Esophagus muscularis mucosa (tissue), 4 donors: Measurements from ENCODE around the gene IGF2BP3. TPM values are rescaled to one million over a fixed set of nuclear protein-coding genes. Genes with fewer than 3 reads are reported as not detected.

Experiments used
- DNase-seq: peaks from one replicate; pipeline ENCODE4 v3.0.0-alpha.2; 2017; ENCODE audit errors: extremely low spot score
- H3K27ac ChIP-seq, 4 donors: fragments of 200-600 bp; sonication (generic); replicated peaks in 1 of 4; 1 replicate in 3 of 4; 2 replicates in 1 of 4; pipeline ENCODE4 v1.5.1; 2016 to 2019; ENCODE audit warnings: mild to moderate bottlenecking in 1 of 4
- H3K27me3 ChIP-seq, 4 donors: fragments of 200-600 bp; sonication (generic); one replicate each; pipeline versions ENCODE4 v1.5.1 to v1.6.0; 2016 to 2019
- H3K36me3 ChIP-seq, 4 donors: fragments of 200-600 bp; sonication (generic); one replicate each; pipeline ENCODE4 v1.5.1; 2016 to 2019
- H3K4me1 ChIP-seq, 4 donors: fragments of 200-600 bp; sonication (generic); one replicate each; pipeline ENCODE4 v1.5.1; 2016 to 2019
- H3K4me3 ChIP-seq, 4 donors: fragments of 200-600 bp; sonication (generic); 1 replicate in 2 of 4; 2 replicates in 2 of 4; pipeline ENCODE4 v1.5.1; 2016 to 2019; ENCODE audit warnings: mild to moderate bottlenecking in 4 of 4, moderate library complexity in 1 of 4
- H3K9me3 ChIP-seq, 4 donors: fragments of 200-600 bp; sonication (generic); 1 replicate in 3 of 4; 2 replicates in 1 of 4; pipeline ENCODE4 v1.5.1; 2016 to 2019
- EP300 ChIP-seq: sonication (generic); formaldehyde crosslinking; IDR thresholded peaks from one replicate; pipeline ENCODE4 v1.6.1; 2017; ENCODE audit warnings: antibody characterized with exemption
- POLR2A ChIP-seq: fragments of 450-650 bp; IDR thresholded peaks from one replicate; pipeline ENCODE4 v1.6.1; 2017; ENCODE audit warnings: antibody characterized with exemption, moderate library complexity, mild to moderate bottlenecking, low read depth
- POLR2AphosphoS5 ChIP-seq, 2 donors: sonication (generic); formaldehyde crosslinking; IDR thresholded peaks; one replicate each; pipeline ENCODE4 v1.6.1; 2017; ENCODE audit warnings: antibody characterized with exemption in 2 of 2
- WGBS: methylation state at CpG from one replicate; pipeline ENCODE4 v1.1.5; 2018; 5-methylcytosine and 5-hydroxymethylcytosine counted together
- intact Hi-C: fragments of 100-400 bp; cut with DNase I; formaldehyde crosslinking; loops from one replicate; pipeline ENCODE4 v1.15.1; 2023
- small RNA-seq, 3 donors: library from RNA; depleted of rRNA; stranded (forward); fragments of <200 nt; gene quantifications; one replicate each; pipeline ENCODE3, GENCODE V24; 2016
- total RNA-seq, 4 donors: library from RNA; depleted of rRNA; stranded (reverse); fragments of >200 nt; gene quantifications; one replicate each; pipeline versions ENCODE4 v1.1.0 to v1.2.1, GENCODE V29; 2016
- TF ChIP-seq, protein P1 (sequence below), 3 experiments: fragments of 200-600 bp in 2 of 3; fragments of 450-650 bp in 1 of 3; sonication (generic) in 2 of 3; IDR thresholded peaks; one replicate each; pipeline ENCODE4 v1.5.1; 2017 to 2019; ENCODE audit warnings: antibody characterized with exemption in 3 of 3, mild to moderate bottlenecking in 2 of 3, moderate library complexity in 1 of 3

IGF2BP3 gene
- total RNA-seq, 4 donors from 2014 or later: 0.45 to 1.7 TPM; not detected in 2

DNA sequence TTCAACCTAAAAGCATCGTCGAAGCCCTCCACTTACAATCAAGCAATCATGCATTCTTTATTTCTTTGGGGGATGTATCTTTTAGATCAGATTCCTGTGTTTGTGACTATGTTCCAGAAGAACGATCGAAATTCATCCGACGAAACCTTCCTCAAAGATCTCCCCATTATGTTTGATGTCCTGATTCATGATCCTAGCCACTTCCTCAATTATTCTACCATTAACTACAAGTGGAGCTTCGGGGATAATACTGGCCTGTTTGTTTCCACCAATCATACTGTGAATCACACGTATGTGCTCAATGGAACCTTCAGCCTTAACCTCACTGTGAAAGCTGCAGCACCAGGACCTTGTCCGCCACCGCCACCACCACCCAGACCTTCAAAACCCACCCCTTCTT lies 209.9 kb downstream of the IGF2BP3 start:
- WGBS: 77% methylated on average over 10 of the region's 10 CpGs
- TF ChIP-seq POLR2AphosphoS5 (IDR thresholded peaks at IDR 0.05): no peak
- TF ChIP-seq EP300: no peak
- TF ChIP-seq POLR2A: no peak
- TF ChIP-seq, protein P1, sequence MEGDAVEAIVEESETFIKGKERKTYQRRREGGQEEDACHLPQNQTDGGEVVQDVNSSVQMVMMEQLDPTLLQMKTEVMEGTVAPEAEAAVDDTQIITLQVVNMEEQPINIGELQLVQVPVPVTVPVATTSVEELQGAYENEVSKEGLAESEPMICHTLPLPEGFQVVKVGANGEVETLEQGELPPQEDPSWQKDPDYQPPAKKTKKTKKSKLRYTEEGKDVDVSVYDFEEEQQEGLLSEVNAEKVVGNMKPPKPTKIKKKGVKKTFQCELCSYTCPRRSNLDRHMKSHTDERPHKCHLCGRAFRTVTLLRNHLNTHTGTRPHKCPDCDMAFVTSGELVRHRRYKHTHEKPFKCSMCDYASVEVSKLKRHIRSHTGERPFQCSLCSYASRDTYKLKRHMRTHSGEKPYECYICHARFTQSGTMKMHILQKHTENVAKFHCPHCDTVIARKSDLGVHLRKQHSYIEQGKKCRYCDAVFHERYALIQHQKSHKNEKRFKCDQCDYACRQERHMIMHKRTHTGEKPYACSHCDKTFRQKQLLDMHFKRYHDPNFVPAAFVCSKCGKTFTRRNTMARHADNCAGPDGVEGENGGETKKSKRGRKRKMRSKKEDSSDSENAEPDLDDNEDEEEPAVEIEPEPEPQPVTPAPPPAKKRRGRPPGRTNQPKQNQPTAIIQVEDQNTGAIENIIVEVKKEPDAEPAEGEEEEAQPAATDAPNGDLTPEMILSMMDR (IDR thresholded peaks at IDR 0.05): no peak
- H3K27ac ChIP-seq: no peak overlapping the region
- H3K9me3 ChIP-seq: no peaks in the 10 kb centered on the region
- H3K4me1 ChIP-seq: no peaks in the 10 kb centered on the region
- H3K36me3 ChIP-seq: peaks cover 0 to 52% (median 6%) of the 10 kb centered on the region in 4 donors
- no peaks in the 10 kb centered on the region for H3K27me3 ChIP-seq
- no peak for DNase-seq
- intact Hi-C loops: no loop called here
- no peak overlapping the region for H3K4me3 ChIP-seq

Small RNA genes lying within 50 kb of the gene (small RNA-seq; reads per million reads assigned to genes)
- 0 reads per million in 3 donors for gene AC079780.1
- gene RF00019: 0 reads per million in 3 donors
- 0 reads per million in 3 donors for gene RNU7-143P
- gene SNORD65C: 0 to 0.08 (median 0) reads per million in 3 donors

Other genes with a start within 250 kb of the IGF2BP3 start
- gene GPNMB, start 223.7 kb downstream of the IGF2BP3 start, total RNA-seq: 10 to 100 TPM; 46.1 to 94.9 (median 60.7) TPM
- 10 to 100 TPM; 39.0 to 74.2 (median 63.3) TPM for gene MALSU1, start 171.2 kb downstream of the IGF2BP3 start, total RNA-seq
- 10 to 100 TPM; 16.7 to 35.3 (median 28.7) TPM for gene TRA2A, start 61.5 kb upstream of the IGF2BP3 start, total RNA-seq
- 10 to 100 TPM; 14.6 to 21.2 (median 16.4) TPM for gene CCDC126, start 126.9 kb upstream of the IGF2BP3 start, total RNA-seq
- gene FAM221A, start 209.7 kb upstream of the IGF2BP3 start, total RNA-seq: 10 to 100 TPM in 1 of 4 donors, 1 to 10 TPM in 3; 4.6 to 13.3 (median 7.3) TPM
- gene STK31, start 239.7 kb upstream of the IGF2BP3 start, total RNA-seq: 1 to 10 TPM in 1 of 4 donors, under 1 TPM in 3; under 0.01 to 1.1 (median 0.43) TPM